CD4-positive, alpha-beta T cell treated with Interleukin-17A for 1 hour (primary cell): ENCODE results near the gene ST6GALNAC3.
A peak's percentile ranks its signal among the peaks of the same experiment; 100 is the strongest.

Source experiments
- DNase-seq: peaks from one replicate; pipeline ENCODE4 v3.0.0-alpha.2; 2020

ST6GALNAC3 gene

GRCh38 chr1:76256289-76257223 lies 182.0 kb downstream of the ST6GALNAC3 start:
- no peak for DNase-seq

DNA sequence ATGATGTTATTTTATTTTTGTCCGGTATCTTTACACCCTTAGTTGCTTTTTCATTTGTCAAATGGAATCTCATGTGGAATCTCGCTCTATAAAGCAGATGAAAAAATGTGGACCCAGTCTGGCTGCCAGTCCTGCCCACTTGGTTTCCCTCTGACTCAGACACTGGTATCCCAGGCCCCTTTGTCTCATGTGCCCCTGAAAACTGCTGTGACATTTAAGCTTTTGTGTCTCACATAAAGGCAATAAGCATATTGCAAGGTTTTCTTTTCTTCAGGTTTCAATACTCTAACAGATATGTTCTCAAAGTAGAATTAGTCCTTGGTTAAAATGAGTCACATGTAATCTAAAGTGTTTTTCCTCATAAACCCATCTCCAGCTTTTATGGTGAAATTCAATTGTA lies 183.3 kb downstream of the ST6GALNAC3 start:
- no peak for DNase-seq

- no peak for DNase-seq
These were observed 184.7 kb downstream of the ST6GALNAC3 start for GRCh38 chr1:76259270-76259669.

- no peak for DNase-seq
These were observed 185.7 kb downstream of the ST6GALNAC3 start for GRCh38 chr1:76260279-76260678.

GRCh38 chr1:76262601-76263000 lies 188.1 kb downstream of the ST6GALNAC3 start:
- no peak for DNase-seq

- no peak for DNase-seq
These were observed 190.1 kb downstream of the ST6GALNAC3 start for GRCh38 chr1:76264642-76265041.

- DNase-seq, result no peak
These were observed 192.2 kb downstream of the ST6GALNAC3 start for GRCh38 chr1:76266762-76267161.

DNA sequence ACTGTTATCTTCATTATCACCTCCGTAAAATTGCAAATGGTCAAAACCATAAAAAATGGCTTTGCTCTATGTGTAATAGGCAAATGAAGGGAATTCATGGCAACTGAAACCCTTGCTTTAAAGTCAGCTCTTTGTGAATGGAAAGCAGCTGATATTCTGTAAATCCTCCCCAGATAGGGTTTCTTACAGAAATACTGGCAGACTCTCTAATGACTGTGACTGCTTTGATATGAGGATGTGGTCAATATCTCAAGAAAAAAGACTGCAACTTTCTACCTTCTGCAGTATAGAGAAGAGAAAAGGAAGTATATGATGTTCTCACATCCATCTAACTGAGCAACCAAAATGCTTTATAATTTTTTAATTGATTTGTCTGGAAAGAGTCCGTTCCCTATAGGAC lies 193.1 kb downstream of the ST6GALNAC3 start:
- DNase-seq, result peak; percentile 49

DNA sequence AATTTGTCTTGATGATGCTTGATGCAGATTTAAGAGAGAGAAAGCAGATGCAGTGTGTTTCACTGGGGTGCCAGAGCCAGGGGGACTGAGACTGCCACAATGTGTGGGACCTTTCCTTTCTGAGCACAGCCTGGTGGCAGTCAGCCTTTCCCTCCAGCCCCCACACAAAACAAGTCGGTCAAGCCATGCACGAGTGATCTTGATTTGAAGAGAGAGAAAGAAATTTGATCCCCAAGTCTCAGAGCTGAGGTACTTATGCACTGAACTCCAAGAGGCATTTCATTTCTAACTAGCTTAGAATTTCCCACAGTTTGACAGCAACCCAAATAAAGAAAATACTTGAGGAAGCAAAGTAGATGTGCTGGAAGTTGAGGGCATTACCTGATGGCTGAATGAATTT lies 193.8 kb downstream of the ST6GALNAC3 start:
- DNase-seq, result no peak

- no peak for DNase-seq
These were observed 194.6 kb downstream of the ST6GALNAC3 start for GRCh38 chr1:76269155-76269554.

GRCh38 chr1:76274302-76274701 lies 199.8 kb downstream of the ST6GALNAC3 start:
- no peak for DNase-seq

- DNase-seq, result no peak
These were observed 200.2 kb downstream of the ST6GALNAC3 start for GRCh38 chr1:76274718-76275117.

DNA sequence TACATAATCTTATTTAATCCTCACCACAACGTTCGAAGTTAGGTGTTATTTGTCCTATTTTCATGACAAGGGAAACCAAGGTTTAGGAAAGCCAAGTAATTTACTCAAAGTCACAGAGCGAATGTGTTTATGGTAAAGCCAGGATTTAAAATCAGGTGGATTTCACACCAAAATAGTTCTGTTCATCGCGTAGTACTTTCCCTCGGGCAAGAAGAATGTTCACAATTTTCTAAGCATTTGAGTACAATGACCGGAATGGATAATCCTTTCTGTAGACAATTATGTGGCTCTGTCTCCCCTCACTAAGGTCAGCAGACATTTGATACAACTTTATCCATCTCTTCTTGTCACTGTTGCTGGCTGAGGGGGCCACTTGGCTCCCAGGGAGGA lies 204.2 kb downstream of the ST6GALNAC3 start:
- no peak for DNase-seq

DNA sequence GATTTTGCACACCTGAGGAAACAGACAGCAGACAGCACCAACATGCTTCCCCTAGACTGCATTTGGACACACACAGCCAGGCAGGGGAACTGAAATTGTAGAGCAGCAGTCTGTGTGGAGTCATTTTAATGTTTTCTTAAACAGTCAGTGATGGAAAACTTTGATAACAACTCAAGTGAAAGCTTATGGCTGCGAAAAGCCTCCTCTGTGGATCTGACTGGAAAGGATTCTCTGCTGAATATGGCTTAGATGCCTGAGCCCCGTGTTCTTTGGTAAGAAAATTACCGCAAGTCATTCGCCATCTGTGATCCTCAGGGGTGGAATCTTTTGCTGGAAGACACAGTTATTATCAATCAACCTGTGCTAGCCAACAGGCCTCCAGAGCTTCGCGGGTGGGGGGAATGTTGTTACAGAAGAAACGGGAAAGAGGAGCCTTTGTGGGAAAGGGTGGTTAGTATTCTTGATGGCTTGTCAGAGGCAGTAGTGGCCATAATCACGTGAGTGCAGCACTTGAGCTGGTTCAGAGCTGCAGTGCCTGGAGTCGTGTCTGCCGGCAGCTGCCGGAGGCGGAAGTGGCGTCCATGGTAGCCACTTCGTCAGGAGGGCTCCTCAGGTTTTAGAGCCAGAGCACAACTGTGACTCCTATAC lies 204.7 kb downstream of the ST6GALNAC3 start:
- no peak for DNase-seq

GRCh38 chr1:76281306-76281705 lies 206.8 kb downstream of the ST6GALNAC3 start:
- no peak for DNase-seq

DNA sequence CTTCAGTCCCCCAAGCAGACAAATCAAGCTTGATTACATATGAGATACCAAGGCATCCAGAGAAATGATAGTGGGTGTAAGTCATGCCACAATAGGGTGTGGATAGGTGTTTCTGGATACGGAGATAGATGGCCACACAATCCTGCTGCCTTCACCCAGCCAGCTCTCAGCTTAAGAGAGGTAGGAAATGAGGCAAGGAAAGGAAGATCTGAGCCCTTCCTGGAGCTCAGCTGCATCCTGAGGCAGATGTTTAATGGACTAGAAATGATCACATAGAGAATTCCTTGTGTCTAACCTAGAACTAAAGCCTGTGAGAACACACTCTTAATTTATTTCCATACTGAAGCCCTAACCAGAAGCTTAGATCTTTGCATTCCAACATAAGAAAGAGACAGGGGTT lies 210.3 kb downstream of the ST6GALNAC3 start:
- DNase-seq, result no peak

DNA sequence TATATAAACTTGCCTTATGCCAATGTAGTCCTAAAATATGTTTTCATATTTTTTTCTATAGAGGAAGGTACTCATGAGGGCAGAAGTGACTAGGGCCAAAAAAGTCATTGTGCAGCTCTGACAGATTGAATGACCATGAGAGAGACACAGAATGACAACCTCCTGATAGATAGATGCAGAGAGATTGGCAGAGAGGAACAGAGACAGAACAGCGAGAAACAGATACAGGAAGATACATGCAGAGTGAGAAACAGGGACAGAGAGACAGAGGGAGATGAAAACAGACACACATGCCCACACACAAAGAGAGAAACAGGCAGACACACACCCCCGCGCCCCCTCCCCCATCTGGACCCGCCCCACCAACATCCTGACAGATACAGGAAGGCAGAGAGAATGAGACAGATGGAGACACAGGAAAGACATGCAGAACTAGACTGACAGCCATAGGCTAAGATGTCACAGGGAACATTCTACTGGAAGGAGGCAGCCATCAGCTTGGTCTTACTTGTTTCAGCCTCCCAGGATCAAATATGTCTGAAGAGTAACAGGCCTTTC lies 211.1 kb downstream of the ST6GALNAC3 start:
- no peak for DNase-seq

DNA sequence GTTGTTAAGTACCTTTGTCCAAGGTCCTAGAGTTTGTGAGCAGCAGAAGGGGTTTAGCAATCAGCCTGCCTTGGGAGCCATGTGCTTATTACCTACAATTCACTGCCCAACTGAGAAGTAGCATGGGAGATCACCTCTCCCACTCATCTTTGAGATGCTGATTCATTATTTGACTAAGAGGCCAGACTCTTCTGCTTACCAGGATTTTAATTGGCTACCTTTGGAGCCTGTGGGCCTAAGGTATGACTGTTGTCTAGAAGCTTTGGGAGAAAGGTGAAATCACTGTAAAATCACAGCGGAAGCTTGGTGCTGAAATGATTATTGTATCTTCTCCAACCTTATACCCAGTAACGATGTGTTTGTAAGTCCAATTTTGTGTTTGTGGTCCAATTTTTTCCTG lies 213.4 kb downstream of the ST6GALNAC3 start:
- no peak for DNase-seq

DNA sequence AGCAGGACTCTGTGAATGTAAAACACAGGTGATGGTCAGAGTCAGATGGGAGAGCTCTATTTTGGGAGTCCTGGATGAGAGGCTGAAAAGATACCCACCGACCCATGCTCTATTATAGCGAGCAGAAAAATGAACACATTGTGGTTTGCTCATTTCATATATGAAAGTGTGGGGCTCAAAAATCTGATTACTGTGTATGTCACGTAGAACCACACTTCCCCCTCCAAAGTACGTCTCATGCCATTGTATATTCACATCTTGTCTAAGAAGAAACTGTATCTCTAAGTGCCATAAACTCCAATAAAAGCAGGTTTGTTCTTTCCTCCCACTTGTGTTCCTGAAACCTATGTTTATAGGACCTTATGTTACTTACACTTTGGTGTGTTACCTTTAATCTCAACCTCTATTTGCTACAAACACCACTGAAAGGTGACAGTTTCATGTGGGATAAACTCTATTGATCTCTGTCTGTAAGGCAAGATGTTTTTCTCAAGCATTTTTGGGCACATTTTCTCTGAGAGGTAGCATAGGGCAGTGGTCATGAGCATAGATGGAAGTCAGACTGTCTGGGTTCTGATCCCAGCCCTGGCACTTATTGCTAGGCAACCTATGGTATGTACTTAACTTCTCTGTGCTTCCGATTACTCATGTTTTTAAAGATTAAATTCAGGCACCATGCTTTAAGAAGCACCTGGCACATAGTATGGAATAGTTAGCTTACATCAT lies 214.4 kb downstream of the ST6GALNAC3 start:
- no peak for DNase-seq

DNA sequence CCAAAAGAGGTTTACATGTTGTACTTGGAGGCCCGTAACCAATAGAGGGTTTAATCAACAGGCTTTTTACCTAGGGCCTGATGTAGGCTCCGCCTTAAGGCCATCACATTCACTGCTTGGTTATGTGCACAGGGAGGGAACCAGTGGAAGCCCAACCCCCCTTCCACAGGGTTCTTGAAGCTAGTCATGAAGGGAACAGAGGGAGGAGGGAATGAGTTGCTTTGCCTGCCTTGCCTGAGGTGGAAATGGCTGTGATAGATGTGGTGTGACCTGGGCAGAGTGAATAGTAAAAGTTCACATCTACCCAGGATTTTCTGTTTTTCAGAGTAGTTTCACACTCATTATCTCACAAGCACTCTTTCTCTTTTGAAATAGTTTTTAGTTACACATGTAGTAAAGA lies 215.1 kb downstream of the ST6GALNAC3 start:
- DNase-seq, result no peak

GRCh38 chr1:76290271-76290670 lies 215.7 kb downstream of the ST6GALNAC3 start:
- no peak for DNase-seq

GRCh38 chr1:76291191-76291590 lies 216.6 kb downstream of the ST6GALNAC3 start:
- no peak for DNase-seq

DNA sequence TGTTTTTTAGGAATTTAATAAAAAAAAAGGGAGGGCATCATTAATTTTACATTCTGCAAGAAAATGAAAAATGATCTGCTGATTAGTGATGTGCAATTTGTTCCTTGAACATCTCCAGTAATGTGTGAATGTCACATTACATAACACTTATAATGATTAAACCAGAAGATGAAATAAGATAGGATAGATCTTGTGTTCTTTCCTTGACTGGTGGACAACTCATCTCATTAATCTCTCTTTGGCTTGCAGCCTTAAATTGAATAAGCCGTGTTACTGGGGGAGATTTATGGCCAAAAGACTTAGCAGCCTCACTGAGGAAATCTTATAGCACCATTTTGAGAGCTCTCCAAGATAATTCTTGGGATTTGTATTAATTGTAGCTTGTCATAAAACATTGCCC lies 217.2 kb downstream of the ST6GALNAC3 start:
- no peak for DNase-seq
